G401.6 (cell line): ENCODE data around the gene SPACA6.

Experiments used
- FAIRE-seq: peaks from 2 replicates; lab custom pipeline; 2012; peaks lifted over from hg19 to GRCh38; lab: Jason Lieb, UNC

The SPACA6 gene

DNA sequence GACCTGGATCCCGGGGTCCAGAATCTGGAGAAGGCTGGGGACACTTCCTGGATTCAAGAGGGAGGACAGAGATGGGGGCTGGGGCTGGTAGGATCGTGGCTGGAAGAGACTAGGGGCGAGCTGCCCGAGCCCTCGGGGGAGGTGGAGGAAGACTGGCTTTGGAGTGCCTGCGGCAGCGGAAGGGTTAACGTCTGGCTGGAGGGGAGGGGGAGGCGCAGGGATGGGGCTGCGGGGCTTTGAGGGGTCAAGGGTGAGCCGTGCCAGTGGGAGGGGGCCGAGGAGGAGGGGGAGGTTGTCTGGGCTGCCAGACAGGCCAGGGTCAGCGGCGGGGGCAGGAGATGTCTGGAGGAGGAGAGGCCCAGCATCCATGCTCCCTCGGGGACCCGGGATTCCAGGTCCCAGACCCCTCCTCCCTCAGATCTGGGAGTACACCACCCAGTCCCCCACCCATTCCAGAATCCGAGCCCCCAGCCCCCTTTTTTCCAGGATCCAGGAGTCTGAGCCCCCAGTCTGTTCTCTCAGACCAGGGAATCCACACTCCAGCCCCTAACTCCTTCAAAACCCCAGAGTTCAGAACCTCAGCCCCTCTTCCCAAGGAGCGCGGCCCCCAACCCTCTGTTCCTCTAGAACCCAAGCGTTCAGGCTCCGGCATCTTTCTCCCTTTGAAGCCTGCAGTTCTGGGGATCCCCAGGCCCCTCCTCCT lies 3.2 kb upstream of the SPACA6 start:
- no peak for FAIRE-seq

DNA sequence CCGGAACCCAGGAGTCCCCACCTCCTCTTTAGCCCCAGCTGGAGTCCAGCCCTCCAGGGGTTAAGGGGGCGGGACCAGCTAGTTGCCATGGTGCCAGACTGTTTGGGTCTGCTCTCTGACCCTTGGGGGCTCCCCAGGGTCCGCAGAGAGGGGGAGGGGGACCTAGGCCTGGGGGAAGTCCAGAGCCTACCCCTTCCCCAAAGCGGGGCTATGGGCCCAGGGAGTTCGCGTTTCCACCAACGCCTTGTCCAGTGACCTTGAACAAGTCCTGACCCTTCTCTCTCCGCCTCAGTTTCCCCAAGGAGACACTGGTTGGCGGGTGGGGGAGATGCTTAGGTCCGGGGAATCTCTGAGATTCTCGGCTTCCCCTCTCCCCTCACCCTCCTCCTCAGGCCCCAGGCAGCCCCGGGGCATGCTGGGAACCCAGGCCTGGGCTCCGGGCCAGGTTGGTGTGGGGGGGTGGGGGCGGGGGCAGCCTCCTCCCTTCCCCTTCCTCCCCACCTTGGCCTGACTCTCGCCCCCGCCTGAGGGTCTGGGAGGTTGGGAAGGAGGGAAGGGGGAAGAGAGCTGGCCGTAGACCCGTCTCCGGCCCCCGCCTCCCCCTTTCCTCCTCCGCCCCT lies 2.6 kb upstream of the SPACA6 start:
- no peak for FAIRE-seq

DNA sequence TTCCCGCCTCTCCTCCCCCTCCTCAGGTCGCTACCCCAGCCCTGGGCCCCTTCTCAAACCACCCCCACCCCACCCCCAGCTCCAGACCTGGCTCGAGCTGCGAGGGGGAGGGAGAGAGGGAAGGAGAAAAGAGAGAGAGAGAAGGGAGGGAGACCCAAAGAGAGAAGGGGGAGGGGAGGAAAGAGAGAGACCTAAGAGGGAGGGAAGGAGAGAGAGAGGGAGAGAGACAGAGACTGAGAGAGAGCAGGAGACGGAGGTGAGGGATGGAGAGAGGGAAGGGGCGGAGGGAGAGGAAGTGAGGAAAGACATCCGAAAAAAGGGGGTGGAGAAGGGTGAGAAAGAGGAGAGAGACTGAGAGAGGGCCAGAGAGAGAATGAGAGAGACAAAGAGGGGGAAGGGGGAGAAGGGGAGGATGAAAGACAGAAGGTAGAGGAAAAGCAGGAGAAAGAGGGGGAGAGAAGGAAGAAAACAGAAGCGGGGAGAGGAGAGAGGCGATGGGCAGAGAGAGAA lies 2.0 kb upstream of the SPACA6 start:
- FAIRE-seq = no peak

DNA sequence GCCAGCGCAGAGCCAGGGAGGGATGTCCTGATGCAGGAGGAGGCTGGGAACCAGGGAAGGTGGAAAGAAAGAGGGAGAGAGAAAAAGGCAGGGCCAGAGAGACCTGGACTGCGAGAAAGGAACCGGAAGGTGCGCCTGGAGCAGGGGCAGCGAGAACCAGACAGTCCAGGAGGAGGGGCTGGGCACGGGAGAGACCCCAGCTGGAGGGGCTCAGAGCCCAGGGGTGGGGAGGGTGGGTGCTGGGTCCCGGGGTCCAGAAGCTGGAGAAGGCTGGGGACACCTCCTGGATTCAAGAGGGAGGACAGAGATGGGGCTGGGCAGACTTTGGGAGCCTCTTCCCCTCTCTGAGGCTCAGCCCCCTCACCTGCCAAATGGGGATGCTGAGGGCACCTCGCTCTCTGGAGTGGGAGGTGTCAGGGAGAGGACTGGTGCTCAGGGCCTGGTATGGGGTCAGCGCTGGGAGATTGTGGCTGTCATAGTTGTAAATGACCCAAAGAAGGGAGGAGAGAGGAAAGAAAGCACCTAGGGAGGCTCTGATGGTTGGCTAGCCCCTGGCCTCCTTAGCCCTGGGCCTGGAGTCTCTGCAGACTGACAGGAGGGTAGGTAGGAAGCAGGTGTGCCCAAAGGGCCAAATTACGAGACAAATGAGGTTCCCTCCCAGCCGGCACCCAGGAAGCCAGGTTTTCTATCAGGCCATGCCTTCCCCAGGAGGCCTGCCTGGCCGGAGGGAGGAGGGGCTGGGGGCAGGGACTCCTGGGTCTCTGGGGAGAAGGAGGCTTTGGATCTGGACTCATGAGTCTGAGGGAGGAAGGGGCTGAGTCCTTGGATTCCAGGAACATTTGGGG lies 1.3 kb upstream of the SPACA6 start:
- FAIRE-seq = no peak

DNA sequence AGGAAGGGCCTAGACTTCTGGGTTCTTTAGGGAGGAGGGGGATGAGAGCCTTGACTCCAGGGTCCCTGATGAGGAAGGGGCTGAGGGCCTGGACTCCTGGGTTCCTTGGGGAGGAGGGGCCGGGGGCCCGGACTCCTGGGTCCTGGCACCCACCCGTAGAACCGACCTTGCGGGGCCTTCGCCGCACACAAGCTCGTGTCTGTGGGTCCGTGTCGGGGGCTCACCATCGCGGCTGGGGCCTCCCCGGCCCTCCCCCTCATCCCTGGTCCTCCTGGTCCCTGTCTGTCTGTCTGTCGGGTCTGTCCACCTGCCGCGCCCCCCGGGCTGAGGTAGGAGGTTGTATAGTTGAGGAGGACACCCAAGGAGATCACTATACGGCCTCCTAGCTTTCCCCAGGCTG lies 662 bp upstream of the SPACA6 start:
- FAIRE-seq = no peak

DNA sequence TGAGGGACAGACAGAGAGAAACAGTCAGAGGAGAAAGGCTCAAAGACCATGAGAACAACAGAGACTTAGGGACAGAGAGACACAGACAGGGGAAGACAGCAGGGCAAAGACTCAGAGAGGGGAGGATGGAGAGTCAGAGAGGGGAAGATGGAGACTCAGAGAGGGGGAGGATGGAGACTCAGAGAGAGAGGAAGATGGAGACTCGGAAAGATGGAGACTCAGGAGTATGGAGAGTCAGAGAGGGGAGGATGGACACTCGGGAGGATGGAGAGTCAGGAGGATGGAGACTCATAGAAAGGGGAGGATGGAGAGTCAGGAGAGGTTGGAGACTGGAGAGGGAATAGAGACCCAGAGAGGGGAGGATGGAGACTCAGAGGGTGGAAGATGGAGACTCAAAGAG lies 689 bp downstream of the SPACA6 start:
- FAIRE-seq = no peak

DNA sequence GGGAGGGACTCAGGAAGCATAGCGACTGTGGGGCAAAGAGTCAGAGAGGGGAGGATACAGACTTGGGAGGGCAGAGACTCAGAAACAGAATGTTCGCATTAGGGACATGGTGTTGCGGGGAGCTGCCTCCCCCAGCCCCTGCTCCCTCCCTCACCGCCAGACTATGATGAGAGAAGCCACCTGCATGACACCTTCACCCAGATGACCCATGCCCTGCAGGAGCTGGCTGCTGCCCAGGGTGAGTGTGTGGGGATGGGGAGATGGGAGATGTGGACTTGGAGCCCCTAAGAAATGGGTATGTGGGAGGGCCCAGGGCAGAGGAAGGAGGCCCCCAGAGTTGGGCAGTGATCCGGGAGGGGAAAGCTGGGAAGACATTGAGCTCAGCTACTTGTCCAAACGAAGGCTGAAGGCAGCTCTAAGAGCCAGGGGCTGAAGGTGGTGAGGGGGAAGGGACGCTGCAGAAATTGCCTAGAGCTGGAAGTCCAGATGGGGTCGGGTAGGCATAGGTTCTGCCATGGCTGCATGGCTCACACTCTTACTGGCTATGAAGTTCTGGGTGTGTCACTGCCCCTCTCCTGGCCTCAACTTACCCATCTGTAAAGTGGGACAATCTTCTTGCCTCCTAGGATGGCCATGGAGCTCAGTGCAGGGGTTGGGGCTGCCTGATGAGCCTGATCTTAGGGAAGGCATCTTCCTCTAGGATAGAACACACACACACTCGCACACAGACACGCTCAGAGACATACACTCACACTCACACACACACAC lies 1.4 kb downstream of the SPACA6 start:
- FAIRE-seq = no peak

DNA sequence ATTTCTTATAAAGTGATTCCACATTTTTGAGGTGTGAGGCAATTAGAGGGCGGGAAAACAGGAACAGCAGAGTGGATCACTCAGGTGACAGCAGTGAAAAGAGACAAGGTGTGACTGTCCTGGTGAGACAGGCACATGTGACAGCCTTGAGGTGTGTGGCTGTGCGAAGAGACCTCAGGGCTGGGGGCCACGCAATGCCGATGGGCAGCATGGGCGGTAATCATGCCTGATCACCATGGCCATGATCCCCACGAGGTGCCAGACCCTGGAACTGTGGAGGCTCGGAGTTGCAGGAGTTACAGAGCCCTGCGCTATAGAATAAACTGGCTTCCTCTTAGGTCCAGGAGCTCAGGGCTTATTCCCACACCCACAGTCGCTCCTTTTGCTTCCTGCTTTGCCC lies 2.0 kb downstream of the SPACA6 start:
- FAIRE-seq = no peak

DNA sequence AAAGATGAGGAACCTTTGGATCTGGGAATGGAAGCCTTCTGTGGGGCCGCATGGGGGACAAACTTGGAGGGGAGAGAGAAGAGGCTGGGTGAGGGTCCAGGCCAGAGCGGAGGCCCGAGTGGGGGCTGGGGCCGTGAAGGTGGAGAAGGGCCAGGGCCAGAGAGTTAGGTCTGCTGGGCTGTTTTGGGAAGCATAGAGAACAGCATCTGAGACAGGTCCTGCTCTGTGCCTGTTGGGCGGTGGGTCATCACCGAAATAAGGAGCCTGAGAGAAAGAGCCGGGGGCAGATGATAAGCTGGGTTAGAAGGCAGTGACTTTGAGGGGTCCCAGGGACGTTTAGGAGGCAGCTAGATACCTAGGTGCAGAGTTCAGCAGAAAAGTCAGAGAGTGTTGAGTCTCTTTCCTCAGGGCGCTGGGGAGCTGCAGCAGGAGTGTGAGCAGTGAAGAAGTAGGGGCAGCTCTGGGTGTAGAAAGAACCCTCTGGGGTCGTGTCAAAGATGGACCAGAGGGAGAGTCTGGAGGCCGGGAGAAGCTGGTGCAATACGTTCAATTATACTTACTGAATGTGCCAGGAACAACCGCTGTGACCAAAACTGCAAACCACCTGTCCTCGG lies 2.7 kb downstream of the SPACA6 start:
- no peak for FAIRE-seq

DNA sequence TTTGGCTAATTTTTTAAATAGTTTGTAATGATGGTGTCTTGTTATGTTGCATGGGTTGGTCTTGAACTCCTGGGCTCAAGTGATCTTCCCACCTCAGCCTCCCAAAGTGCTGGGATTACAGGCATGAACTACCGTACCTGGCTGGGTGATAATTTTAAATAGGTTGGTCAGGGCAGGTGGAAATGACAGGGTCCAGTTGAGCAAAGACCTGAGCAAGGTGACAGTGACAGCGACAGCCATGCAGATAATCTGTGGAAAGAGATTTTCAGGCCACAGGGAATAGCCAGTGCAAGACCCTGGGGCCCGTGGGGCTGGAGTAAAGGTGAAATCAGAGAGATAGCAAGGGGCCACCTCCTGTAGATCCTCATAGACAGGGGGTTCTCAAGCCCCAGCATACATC lies 3.5 kb downstream of the SPACA6 start:
- FAIRE-seq = no peak

DNA sequence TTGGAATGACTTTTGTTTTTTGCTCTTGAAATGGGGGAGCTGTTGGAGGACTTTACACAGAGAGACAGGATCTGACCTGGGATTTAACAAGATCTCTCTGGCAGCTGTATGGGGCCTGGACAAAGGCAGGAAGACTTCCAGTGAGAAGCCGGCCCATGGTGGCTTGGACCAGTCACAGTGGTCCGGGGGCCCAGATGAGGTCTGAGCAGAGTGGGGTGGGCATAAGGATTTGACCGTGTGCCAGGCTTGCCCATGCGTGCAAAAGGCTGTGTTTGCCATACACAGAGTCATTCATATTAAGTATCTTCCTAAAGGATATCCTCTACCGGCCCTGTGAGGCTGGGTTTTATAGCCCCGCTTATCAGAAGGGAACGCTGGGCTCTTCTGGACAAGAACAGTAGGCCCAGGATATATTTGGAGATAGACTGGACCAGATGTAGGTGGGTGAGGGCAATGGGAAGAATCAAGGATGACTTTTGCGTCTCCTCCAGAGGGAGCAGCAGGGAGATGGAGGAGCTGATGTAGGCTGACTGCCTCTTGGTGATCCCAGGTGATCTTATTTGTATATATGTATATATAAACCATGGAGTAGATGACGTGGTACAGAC lies 4.1 kb downstream of the SPACA6 start:
- no peak for FAIRE-seq

DNA sequence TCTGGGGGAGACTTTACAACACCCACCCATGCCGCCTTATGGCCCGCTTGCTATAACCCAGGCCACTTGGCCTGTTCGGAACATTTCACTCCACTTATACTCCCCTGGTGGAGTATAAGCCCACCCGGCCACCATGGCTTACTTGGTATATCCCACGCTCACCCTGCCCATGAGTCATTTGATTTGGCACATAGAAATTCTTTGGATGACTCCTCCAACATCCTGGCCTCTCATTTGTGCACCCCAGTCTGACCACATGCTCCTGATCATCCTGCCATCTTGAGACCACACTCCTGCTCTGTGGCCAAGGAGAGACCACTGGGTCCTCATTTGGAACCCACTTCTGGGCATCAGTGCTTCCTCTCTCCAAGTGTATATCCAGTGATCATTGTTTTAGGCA lies 5.2 kb downstream of the SPACA6 start:
- FAIRE-seq = no peak

DNA sequence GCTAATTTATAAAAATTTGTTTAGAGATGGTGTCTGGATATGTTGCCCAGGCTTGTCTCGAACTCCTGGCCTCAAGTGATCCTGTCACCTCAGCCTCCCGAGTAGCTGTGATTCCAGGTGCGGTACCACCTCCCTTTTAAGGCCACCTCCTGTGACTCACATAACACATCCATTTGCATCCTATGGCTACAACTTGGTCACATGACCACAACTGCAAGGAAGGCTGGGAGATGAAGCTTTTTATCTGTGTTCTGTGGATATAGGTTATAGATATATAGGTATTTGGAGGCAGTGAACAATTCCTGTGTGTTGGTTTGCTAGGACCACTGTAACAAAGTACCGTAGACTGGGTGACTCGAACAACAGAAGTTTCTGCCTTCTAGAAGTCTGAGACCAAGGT lies 6.0 kb downstream of the SPACA6 start:
- no peak for FAIRE-seq

DNA sequence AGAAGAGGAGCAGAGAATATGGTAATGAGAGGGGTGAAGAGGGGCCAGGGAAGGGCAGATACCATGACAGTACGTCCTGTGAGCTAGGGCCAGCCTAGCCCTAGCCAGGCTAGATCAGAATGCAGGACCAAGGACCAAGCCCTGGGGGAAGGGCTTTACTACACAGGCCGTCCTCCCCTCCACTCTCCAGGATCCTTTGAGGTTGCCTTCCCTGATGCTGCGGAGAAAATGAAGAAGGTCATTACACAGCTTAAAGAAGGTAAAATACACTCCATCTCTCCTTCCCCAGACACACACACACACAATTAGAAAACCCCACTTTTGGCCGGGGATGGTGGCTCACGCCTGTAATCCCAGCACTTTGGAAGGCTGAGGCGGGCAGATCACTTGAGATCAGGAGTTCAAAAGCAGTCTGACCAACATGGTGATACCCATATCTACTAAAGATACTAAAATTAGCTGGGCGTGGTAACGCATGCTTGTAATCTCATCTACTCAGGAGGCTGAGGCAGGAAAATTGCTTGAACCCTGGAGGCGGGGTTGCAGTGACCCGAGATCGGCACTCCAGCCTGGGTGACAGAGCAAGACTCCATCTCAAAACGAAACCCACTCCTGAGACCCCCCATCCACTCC lies 8.5 kb downstream of the SPACA6 start:
- no peak for FAIRE-seq

DNA sequence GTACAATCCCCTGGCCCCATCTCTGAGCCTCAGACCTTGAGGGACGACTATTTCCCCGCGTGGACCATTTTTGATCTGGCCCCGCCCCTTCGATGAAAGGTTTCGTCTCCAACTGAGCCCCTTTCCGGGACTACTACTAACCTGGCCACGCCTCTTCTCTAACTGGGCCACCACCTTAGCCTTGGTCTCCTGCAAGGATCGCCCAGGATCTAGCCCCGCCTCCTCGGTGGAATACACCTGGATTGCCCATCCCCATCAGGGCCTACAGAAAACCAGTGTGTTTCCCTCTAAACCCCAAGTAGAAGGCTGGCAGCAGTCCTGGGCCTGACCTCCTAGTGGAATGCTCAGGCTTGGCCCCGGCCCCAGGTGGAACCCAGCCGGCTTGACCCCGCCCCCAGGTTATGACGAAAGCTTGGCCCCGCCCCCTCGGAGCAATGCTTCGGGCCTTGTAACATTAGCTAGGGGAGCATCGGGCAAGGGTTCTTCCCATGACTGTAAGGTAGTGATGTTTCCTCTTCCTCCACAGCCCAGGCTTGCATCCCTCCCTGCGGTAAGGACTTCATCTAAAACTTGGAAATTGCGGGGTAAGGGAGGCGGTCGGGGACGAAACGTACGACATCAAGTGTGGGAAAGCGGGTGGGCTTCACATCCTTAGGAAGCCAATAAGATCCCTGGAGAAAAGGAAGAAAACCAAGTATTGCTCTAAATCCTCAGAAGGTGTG lies 9.1 kb downstream of the SPACA6 start:
- FAIRE-seq = no peak

DNA sequence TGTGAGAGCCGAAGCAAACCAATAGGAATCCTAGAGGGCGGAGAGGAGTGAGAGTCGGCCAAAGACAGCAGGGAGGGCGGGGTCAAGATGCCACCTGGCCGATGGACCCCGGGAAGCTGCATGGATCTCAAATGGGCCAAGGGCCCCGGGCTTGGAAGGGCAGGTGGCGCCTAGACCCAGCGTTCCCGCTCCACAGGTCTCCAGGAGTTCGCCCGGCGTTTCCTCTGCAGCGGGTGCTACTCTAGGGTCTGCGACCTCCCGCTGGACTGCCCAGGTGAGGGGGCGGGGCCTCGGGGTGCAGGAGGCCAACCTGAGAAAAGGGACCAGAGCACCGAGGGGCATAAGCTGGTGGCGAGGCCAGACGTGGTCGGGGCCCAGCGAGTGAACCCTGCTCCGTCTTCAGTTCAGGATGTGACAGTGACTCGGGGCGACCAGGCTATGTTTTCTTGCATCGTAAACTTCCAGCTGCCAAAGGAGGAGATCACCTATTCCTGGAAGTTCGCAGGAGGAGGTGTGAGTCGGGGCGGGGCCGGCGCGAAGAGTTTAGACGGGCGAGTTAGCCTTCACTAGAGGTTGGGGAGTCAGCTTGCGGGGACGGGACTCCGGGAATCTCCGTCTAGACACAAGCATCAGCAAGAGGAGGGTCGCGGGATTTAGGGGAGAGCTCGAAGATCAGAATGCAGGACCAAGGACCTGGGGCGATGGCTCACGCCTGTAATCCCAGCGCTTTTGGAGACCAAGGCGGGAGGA lies 9.9 kb downstream of the SPACA6 start:
- FAIRE-seq = no peak

DNA sequence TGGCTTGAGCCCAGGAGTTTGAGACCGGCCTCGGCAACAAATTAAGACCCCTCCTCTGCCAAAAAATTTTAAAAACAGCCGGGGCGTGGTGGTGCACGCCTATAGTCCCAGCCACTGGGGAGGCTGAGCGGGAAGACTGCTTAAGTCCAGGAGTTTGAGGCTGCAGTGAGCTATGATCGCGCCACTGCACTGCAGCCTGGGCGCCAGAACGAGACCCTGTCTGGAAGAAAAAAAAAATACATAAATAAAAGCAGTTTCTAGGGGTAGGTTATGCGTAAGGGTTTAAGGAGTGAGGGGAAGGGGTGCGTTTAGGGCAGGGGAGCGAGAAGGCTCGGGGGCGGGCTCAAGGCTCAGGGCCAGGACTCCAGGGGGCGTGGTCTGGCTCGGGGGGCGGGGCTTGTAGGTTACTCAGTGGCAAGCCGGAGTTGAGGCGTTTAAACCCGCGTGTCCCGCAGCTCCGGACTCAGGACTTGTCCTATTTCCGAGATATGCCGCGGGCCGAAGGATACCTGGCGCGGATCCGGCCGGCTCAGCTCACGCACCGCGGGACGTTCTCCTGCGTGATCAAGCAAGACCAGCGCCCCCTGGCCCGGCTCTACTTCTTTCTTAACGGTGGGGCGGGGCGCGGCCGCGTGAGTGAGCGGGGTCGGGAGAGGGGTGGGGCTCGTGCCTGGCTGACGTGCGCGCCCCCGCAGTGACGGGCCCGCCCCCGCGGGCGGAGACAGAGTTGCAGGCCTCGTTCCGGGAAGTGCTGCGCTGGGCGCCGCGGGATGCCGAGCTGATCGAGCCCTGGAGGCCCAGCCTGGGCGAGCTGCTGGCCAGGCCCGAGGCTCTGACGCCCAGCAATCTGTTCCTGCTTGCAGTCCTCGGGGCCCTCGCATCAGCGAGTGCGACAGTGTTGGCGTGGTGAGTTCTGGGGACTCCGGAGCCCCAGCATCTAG lies 10.7 kb downstream of the SPACA6 start:
- FAIRE-seq = peak; percentile 27

DNA sequence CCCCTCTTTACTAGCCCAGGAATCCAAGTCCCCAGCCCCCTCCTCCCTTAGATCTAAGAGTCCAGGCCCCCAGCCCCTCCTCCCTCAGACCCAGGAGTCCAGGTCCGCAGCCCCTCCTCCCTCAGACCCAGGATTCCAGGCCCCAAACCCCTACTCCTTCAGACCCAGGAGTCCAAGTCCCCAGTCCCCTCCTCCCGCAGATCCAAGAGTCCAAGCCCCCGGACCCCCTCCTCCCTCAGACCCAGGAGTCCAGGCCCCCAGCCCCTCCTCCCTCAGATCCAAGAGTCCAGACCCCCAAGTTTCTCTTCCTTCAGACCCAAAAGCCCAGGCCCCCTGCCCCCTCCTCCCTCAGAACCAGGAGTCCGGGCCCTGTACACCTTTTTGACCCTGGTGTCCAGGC lies 11.5 kb downstream of the SPACA6 start:
- no peak for FAIRE-seq

DNA sequence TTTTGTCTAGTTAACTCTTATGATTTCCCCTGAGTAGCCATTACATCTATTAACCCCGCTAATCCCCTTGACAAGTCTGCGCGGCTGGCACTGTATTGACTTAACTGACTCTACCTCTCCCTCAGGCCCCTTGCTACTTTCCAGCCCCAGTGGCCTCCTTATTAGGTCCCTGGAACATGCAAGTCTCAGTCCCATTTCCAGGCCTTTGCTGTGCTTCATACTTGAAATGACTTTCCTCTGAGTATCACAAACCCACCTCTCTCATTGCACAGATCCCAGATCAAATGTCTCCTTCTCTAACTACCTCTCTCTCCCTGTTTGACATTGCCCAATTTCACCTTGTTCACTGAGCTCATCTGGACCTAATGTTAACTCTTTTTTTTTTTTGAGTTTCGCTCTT lies 13.2 kb downstream of the SPACA6 start:
- FAIRE-seq = no peak
